Natural killer cell (primary cell): Measurements from ENCODE around the gene RUFY4. TPM values are rescaled to one million over a fixed set of nuclear protein-coding genes. Genes with fewer than 3 reads are reported as not detected.

Source experiments
- ATAC-seq, 3 donors: fragments of 150-1000 bp in 2 of 3; fragments of 200-7000 bp in 1 of 3; cut with Tn5 transposase; 1 replicate in 1 of 3; 2 replicates in 2 of 3; pipeline ENCODE4 v1.10.0; 2021; ENCODE audit warnings: mild to moderate bottlenecking in 2 of 3, moderate library complexity in 2 of 3
- DNase-seq, 2 donors: peaks; one replicate each; pipeline versions ENCODE4 v3.0.0 to v3.0.0-alpha.2; 2013 to 2021; ENCODE audit warnings: mixed read lengths in 1 of 2
- H3K27ac ChIP-seq: one replicate; pipeline ENCODE4 v1.5.1; 2013; ENCODE audit warnings: mild to moderate bottlenecking, low read length
- H3K27me3 ChIP-seq: one replicate; pipeline ENCODE4 v1.6.1; 2013; ENCODE audit warnings: low read length; ENCODE audit not compliant: control insufficient read depth, insufficient read depth
- H3K36me3 ChIP-seq: one replicate; pipeline ENCODE4 v1.6.1; 2013; ENCODE audit warnings: low read length; ENCODE audit not compliant: control insufficient read depth, insufficient read depth
- H3K4me1 ChIP-seq: one replicate; pipeline ENCODE4 v1.6.1; 2013; ENCODE audit warnings: low read length; ENCODE audit not compliant: control insufficient read depth, insufficient read depth
- H3K4me3 ChIP-seq: one replicate; pipeline ENCODE4 v1.5.1; 2013; ENCODE audit warnings: low read length
- H3K9me3 ChIP-seq: one replicate; pipeline ENCODE4 v1.6.1; 2013; ENCODE audit warnings: low read length; ENCODE audit not compliant: control insufficient read depth, insufficient read depth
- H3K27ac Mint-ChIP-seq, 2 donors: one replicate each; pipeline ENCODE4 v1.8.0; 2022; ENCODE audit warnings: mild to moderate bottlenecking in 2 of 2, mixed read lengths in 2 of 2, moderate library complexity in 1 of 2
- H3K27me3 Mint-ChIP-seq, 2 donors: one replicate each; pipeline ENCODE4 v1.8.0; 2022; ENCODE audit warnings: low read depth in 2 of 2, mixed read lengths in 2 of 2
- H3K36me3 Mint-ChIP-seq: one replicate; pipeline ENCODE4 v1.8.0; 2022; ENCODE audit warnings: mixed read lengths
- H3K4me1 Mint-ChIP-seq, 2 donors: one replicate each; pipeline ENCODE4 v1.8.0; 2022; ENCODE audit warnings: mixed read lengths in 2 of 2
- H3K4me3 Mint-ChIP-seq: one replicate; pipeline ENCODE4 v1.8.0; 2022; ENCODE audit warnings: mild to moderate bottlenecking, moderate library complexity, mixed read lengths
- H3K9me3 Mint-ChIP-seq, 2 donors: one replicate each; pipeline ENCODE4 v1.8.0; 2022; ENCODE audit warnings: mixed read lengths in 2 of 2
- WGBS: methylation state at CpG from one replicate; pipeline ENCODE4 v1.1.7; 2013; ENCODE audit warnings: missing lambda C conversion rate; ENCODE audit not compliant: insufficient coverage; 5-methylcytosine and 5-hydroxymethylcytosine counted together
- intact Hi-C: fragments of 100-400 bp; cut with micrococcal nuclease; formaldehyde crosslinking; loops from one replicate; pipeline ENCODE4 v1.14.2; 2022
- total RNA-seq, 4 donors: library from RNA; stranded (reverse); fragments of 120-200 nt in 1 of 4; gene quantifications; one replicate each; pipeline versions ENCODE4 v1.2.3 to v1.2.4, GENCODE V29; 2013 to 2022
- TF ChIP-seq, protein P1 (sequence below): fragments of 200-600 bp; IDR thresholded peaks from one replicate; pipeline ENCODE4 v1.8.0; 2022; ENCODE audit warnings: antibody characterized with exemption

Gene RUFY4
- total RNA-seq, 3 donors from 2014 or later (not counting 1 experiment from before 2014, with no cell fraction given) = 0.82 to 3.1 (median 1.8) TPM

DNA sequence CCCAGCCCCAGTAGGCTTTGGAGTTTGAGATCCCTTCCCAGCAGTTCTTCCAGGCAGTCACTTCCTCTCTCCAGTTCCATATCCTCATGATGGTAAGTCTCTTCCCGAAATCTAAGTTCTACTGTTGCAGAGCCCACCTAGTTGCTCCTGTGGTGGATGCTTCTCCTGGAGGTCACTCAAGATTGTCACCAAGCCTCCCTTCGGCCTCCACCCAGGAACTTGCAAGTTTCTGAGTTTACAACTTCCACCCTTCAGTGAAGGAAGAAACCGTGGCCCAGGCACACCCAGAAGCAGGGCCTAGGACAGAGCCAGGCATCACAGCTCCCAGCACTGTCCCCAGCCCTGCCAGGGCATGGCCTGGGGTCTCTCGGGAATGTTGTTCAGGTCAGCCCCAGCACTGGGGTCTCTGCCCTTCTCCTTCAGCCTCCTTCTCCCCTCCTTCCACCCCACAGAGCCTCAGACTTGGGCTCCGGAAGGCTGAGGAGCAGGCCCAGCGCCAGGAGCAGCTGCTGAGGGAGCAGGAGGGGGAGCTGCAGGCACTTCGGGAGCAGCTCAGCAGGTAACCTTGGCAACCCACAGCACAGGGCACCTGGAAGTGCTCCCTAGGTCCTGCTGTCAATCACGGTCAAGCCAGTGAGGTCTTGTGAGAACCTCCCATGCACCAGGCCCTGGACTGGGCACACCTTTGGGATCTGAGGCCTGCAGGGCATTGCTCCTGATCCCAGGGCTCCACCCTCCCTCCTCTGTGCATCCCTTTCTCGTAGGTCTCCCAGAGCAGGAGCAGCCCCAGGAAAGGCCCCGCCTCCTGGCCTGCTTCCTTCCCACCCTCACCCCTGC, 7.1 kb downstream of the RUFY4 start:
- H3K9me3 ChIP-seq = no peaks in the 10 kb centered on the region
- no peaks in the 10 kb centered on the region for H3K4me1 ChIP-seq
- Mint-ChIP-seq H3K4me3 (no peak overlapping the region), H3K27ac (no peak overlapping the region), H3K9me3 (no peaks in the 10 kb centered on the region), H3K27me3 (no peaks in the 10 kb centered on the region), H3K36me3 (no peaks in the 10 kb centered on the region), H3K4me1 (peaks cover 0 to 10% of the 10 kb centered on the region in 2 donors)
- no peaks in the 10 kb centered on the region for H3K27me3 ChIP-seq
- no peaks in the 10 kb centered on the region for H3K36me3 ChIP-seq
- DNase-seq (no peak), ATAC-seq (no peak)
- intact Hi-C loops = no loop called here
- 87% methylated on average over 10 of the region's 10 CpGs for WGBS
- no peak overlapping the region for H3K27ac ChIP-seq
- TF ChIP-seq, protein P1, sequence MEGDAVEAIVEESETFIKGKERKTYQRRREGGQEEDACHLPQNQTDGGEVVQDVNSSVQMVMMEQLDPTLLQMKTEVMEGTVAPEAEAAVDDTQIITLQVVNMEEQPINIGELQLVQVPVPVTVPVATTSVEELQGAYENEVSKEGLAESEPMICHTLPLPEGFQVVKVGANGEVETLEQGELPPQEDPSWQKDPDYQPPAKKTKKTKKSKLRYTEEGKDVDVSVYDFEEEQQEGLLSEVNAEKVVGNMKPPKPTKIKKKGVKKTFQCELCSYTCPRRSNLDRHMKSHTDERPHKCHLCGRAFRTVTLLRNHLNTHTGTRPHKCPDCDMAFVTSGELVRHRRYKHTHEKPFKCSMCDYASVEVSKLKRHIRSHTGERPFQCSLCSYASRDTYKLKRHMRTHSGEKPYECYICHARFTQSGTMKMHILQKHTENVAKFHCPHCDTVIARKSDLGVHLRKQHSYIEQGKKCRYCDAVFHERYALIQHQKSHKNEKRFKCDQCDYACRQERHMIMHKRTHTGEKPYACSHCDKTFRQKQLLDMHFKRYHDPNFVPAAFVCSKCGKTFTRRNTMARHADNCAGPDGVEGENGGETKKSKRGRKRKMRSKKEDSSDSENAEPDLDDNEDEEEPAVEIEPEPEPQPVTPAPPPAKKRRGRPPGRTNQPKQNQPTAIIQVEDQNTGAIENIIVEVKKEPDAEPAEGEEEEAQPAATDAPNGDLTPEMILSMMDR = no peak
- no peak overlapping the region for H3K4me3 ChIP-seq

DNA sequence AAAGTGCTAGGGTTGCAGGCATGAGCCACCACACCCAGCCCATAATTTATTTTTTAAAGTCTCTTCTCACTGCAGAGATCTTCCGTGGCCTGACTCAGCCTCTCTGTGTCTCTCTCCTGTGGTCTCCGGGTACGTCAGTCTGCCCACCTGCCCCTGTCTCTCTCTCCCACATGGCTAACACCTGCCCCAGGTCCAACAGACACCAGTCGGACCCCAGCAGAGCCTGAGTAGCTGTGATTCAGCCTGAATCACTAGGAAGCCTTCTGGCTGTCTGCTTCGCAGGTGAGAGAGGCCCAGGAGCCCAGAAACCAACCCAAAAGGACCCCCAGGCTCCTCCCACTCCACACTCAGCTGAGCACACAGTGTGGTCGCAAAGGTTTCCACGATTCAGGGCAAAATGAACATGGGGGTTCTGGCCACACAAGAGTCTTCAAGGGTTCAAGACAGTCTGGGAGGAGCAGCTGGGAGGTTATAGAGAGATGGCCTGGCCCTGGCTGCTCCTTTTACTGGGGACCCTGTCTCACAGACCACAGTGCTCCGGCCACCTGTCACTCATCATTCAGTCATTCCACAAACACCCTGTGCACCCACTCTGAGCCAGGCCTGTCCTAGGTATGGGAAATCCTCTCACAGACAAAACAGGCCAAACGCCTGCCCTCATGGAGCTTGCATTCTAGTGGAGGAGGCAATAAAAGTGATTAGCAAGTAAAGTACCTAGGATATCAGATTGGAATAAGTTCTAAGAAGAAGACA, 8.6 kb downstream of the RUFY4 start:
- intact Hi-C loops = no loop called here
- Mint-ChIP-seq H3K4me1 (peaks cover 0 to 10% of the 10 kb centered on the region in 2 donors), H3K4me3 (no peak overlapping the region), H3K36me3 (no peaks in the 10 kb centered on the region), H3K27ac (no peak overlapping the region), H3K9me3 (no peaks in the 10 kb centered on the region), H3K27me3 (no peaks in the 10 kb centered on the region)
- no peaks in the 10 kb centered on the region for H3K36me3 ChIP-seq
- TF ChIP-seq, protein P1 = no peak
- no peaks in the 10 kb centered on the region for H3K9me3 ChIP-seq
- no peaks in the 10 kb centered on the region for H3K4me1 ChIP-seq
- H3K27ac ChIP-seq = no peak overlapping the region
- no peak overlapping the region for H3K4me3 ChIP-seq
- no peak for DNase-seq
- H3K27me3 ChIP-seq = no peaks in the 10 kb centered on the region
- WGBS = 91% methylated on average over 9 of the region's 9 CpGs
- no peak for ATAC-seq

DNA sequence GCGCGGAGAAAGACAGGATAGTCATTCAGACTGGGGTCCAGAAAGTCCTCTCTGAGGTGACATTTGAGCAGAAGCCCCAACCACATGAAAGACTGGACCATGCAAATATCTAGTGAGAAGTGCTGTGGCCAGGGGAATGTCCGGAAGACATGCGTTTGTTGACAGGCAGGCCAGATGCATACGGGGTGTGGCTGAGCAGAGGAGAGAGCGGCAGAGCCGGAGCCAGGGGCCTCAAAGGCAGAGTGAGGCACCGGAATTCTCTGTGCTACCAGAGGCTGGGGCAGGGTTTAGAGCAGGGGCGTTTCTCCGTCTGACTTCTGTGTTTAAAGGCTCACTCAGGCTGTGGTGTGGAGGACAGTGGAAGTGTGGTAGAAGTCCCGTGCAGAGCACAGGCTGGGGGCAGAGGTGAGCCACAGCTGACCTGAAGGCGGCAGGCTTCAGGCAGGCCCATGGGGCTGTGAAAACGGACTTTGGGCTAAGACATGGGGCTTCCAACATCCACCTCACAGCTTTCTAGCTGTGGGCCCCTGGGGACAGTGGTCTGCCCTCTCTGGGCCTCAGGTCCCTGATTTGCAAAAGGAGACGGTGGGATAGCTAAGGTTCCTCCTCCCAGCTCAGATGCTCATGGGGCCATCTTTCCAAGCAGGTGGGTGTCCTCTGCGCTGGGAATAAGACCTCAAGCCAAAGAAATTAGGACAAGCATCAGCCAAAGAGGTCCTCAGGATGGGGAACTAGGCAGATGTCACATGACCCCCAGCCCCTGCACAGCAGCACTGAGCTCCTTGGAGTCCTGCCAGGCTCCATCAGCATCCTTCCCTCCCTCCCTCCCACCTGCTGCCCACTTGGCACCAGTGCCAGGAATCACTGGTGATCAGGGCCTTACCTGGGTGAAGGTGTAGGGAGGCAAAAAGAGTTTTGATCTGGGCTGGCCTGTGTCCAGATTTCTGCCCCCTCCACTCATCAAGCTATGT, 11.2 kb downstream of the RUFY4 start:
- WGBS = 86% methylated on average over 15 of the region's 15 CpGs
- H3K27me3 Mint-ChIP-seq = no peaks in the 10 kb centered on the region
- no peaks in the 10 kb centered on the region for H3K27me3 ChIP-seq
- ATAC-seq = no peak
- no peaks in the 10 kb centered on the region for H3K4me1 ChIP-seq
- H3K4me3 ChIP-seq = no peak overlapping the region
- no peak overlapping the region for H3K27ac ChIP-seq
- no peaks in the 10 kb centered on the region for H3K36me3 ChIP-seq
- H3K36me3 Mint-ChIP-seq = no peaks in the 10 kb centered on the region
- H3K9me3 Mint-ChIP-seq = no peaks in the 10 kb centered on the region
- no peak for DNase-seq
- H3K27ac Mint-ChIP-seq = no peak overlapping the region
- H3K4me1 Mint-ChIP-seq = no peaks in the 10 kb centered on the region
- TF ChIP-seq, protein P1 = no peak
- no peaks in the 10 kb centered on the region for H3K9me3 ChIP-seq
- H3K4me3 Mint-ChIP-seq = no peak overlapping the region
- intact Hi-C loops = no loop called here
